ENCODE data around the gene VASN.
"Not testable (repeated sequence)": the region's sequence is repeated elsewhere in the genome, so short reads cannot be mapped to it uniquely, and the experiment has no call there.

Gene VASN

GRCh38 chr16:4385066-4385788 is 13.6 kb downstream of the VASN start:
- DNase-seq (ENCODE audit: low read depth in 2 of 2) = no peak

DNA sequence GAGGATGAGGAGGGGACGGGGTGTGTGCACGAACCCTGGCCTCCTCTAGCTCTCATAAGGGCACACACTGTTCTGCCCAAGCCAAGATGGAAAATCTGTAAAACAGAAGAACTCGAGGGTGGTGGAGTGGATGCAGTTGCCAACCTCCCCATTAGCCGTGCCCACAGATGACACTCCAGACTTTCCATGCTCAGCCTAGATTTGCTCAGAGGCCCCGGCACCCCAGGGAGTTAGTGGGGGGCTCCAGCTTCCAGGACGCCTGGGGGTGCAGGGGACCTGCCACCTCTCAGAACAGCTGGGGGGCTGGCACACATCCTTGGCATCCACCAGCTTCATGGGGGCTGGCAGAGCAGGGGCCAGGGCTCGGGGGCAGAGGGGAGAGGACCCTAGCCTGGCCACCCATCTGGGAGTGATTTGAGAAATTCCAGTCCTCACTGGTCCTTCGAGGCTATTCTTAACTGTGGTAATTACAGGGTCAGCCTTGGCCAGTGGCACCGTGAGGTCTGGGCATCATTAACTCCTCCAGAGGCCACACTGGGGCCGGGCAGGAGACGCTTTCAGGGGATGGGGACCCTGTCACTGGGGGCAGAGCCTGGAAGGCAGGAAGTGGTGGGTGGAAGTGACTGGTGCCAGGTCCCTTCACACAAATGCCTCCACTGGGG is 14.3 kb downstream of the VASN start:
- DNase-seq (ENCODE audit: low read depth in 2 of 2) = no peak

- no peak for DNase-seq (ENCODE audit: low read depth in 2 of 2)
Observed at GRCh38 chr16:4386451-4386805, 14.8 kb downstream of the VASN start.

- DNase-seq (ENCODE audit: low read depth in 2 of 2) = no peak
Observed at GRCh38 chr16:4386951-4387565, 15.4 kb downstream of the VASN start.

GRCh38 chr16:4387781-4388180 is 16.1 kb downstream of the VASN start:
- DNase-seq (ENCODE audit: low read depth in 2 of 2) = no peak

- no peak for DNase-seq (ENCODE audit: low read depth in 2 of 2)
Observed at GRCh38 chr16:4388271-4389021, 16.8 kb downstream of the VASN start.

GRCh38 chr16:4389051-4389955 is 17.7 kb downstream of the VASN start:
- DNase-seq (ENCODE audit: low read depth in 2 of 2) = no peak

DNA sequence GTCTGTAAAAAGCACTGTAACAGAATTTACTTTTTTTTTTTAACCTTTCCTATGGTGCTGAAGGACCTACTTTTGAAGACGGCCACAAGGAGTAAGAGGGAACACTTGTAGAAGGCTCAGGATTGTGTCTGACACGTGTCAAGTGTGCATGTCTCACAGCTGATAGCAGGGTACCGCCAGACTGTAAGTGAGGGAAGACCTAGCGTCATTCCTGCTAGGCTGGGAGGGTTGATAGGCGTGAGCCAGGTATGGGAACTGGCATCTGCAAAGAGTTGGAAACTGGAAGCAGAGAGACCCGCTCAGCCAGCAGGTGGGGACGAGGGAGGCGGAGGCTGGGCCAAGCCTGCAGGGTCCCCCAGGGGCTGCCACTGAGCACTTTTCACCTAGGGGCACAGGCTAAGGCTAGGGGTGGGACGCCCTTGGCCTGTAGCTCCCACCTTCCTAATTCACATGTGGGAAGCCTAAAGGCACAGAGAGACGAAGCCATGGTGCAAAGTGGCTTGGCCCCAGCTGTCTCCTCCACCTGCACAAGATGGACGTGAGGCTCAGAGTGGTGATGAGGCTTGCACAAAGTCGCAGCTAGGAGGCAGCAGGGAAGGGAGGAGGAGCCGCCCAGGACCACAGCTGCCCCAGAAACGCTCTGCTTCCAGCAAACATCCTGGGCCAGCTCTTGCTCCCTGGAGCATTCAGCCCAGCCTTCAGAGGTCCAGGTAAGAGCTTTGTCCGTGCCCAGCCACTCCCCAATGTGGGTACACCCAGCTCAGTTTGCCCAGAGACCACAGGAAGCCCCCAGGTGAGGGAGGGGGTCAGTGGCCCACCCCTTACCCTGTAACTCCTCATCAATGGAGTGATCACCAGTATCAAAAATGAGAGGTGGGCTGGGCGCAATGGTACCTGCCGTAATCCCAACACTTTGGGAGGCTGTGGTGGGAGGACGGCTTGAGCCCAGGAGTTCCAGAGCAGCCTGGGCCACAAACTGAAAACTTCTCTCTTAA is 18.9 kb downstream of the VASN start:
- DNase-seq (ENCODE audit: low read depth in 2 of 2) = no peak

- no peak for DNase-seq (ENCODE audit: low read depth in 2 of 2)
Observed at GRCh38 chr16:4391631-4392381, 20.2 kb downstream of the VASN start.

- DNase-seq (ENCODE audit: low read depth in 2 of 2) = peak; percentile 91 to 93
Observed at GRCh38 chr16:4392382-4393239, 21.0 kb downstream of the VASN start.

- no peak for DNase-seq (ENCODE audit: low read depth in 2 of 2)
Observed at GRCh38 chr16:4393240-4393600, 21.6 kb downstream of the VASN start.

DNA sequence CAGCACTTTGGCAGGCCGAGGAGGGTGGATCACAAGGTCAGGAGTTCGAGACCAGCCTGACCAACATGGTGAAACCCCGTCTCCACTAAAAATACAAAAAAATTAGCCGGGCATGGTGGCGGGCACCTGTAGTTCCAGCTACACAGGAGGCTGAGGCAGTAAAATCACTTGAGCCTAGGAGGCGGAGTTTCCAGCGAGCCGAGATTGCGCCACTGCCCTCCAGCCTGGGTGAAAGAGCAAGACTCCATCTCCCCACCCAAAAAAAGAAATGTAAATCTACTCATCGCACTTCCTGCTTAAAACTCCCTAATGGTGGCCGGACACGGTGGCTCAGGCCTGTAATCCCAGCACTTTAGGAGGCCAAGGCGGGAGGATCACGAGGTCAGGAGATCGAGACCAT is 22.2 kb downstream of the VASN start:
- DNase-seq (ENCODE audit: low read depth in 2 of 2) = not testable (repeated sequence)

- DNase-seq (ENCODE audit: low read depth in 2 of 2) = no peak
Observed at GRCh38 chr16:4395055-4395726, 23.5 kb downstream of the VASN start.

DNA sequence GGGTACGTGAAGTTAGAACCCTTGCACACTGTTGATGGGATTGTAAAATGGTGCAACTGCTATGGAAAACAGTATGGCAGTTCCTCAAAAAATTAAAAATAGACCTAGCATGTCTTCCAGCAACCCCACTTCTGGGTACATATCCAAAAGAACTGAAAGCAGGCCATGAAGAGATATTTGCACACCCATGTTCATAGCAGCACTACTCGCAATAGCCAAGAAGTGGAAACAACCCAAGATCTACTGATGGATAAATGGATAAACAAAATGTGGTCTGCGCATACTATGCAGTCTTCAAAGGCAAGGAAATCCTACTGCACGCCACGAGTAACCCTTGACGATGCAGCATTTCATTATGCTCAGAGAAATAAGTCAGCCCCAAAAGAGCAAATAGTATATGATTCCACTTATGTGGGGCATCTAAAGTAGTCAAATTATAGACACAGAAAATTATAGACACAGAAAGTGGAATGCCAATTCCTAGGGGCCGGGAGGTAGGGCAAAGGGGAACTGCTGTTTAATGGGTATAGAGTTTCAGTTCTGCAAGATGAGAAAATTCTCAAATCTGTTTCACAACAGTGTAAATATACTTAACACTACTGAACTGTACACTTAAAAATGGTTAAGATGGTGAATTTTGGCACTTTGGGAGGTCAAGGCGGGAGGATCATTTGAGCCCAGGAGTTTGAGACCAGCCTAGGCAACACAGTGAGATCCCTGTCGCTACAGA is 27.5 kb downstream of the VASN start:
- no peak for DNase-seq (ENCODE audit: low read depth in 2 of 2)

- no peak for DNase-seq (ENCODE audit: low read depth in 2 of 2)
Observed at GRCh38 chr16:4401094-4401501, 29.4 kb downstream of the VASN start.

DNA sequence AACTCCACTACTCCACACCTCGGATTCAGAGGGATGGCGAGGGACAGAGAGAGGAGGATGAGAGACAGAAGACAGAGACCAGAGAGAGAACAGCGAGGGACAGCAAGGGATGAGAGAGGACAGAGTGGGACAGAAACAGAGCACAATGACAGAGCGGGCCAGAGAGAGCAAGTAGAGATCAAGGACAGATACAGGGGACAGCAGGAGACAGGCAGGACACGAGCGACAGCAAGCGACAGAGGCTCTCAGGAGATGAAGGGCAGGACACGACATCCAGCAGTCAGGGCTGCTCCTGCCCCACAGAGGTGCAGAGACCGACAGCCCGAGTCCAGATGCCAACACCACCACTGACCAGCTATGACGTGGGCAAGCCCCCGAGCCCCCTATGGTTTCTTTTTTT is 29.9 kb downstream of the VASN start:
- DNase-seq (ENCODE audit: low read depth in 2 of 2) = no peak

DNA sequence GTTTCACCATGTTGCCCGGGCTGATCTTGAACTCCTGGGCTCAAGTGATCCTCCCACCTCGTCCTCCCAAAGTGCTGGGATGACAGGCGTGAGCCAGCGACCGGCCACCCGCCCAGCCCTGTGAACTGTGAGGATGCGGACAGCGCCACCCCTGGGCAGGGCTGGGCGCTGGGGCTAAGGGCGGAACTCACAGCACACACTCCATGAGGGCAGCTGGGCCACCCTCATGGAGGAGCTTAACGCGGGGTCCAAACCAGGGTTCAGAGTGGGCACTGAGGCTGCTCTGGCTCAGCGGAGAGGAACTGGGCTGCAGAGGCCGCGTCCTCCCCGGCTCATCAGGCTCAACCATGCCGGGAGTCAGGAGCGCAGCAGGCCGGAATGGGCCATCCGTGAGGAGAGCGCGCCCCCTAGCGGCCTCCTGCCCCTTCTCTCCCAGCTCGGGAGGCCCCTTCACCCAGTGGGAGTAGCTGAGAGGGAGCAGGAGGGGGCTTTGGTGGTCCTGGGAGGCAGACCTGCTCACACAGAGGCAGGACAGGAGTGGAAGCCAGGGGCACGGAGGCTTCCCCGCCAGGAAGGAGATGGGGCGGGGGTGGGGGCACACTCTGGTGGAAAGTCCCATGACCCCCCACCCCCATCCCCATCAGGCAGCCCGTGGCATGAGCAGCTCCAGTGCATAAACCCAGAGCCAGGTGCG is 30.9 kb downstream of the VASN start:
- DNase-seq (ENCODE audit: low read depth in 2 of 2) = no peak

Data from fibroblast of skin of left biceps (primary cell).